ENCODE measurements around the gene NAV2.

NAV2 gene

GRCh38 chr11:19906126-19906525 is 193.5 kb downstream of the NAV2 start:
- DNase-seq (ENCODE audit: low read depth): peak; percentile 18
- no peak overlapping the region for H3K4me3 ChIP-seq (ENCODE audit: low read depth, low read length)
- TF ChIP-seq, protein P1, sequence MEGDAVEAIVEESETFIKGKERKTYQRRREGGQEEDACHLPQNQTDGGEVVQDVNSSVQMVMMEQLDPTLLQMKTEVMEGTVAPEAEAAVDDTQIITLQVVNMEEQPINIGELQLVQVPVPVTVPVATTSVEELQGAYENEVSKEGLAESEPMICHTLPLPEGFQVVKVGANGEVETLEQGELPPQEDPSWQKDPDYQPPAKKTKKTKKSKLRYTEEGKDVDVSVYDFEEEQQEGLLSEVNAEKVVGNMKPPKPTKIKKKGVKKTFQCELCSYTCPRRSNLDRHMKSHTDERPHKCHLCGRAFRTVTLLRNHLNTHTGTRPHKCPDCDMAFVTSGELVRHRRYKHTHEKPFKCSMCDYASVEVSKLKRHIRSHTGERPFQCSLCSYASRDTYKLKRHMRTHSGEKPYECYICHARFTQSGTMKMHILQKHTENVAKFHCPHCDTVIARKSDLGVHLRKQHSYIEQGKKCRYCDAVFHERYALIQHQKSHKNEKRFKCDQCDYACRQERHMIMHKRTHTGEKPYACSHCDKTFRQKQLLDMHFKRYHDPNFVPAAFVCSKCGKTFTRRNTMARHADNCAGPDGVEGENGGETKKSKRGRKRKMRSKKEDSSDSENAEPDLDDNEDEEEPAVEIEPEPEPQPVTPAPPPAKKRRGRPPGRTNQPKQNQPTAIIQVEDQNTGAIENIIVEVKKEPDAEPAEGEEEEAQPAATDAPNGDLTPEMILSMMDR (IDR thresholded peaks at IDR 0.05; ENCODE audit: insufficient read depth, low read depth, low read length, missing control alignments): no peak

- TF ChIP-seq, protein P1 (IDR thresholded peaks at IDR 0.05; ENCODE audit: insufficient read depth, low read depth, low read length, missing control alignments): no peak
- peak; percentile 54 for DNase-seq (ENCODE audit: low read depth)
- no peak overlapping the region for H3K4me3 ChIP-seq (ENCODE audit: low read depth, low read length)
These were observed 194.5 kb downstream of the NAV2 start for GRCh38 chr11:19907008-19907579.

- TF ChIP-seq, protein P1 (IDR thresholded peaks at IDR 0.05; ENCODE audit: insufficient read depth, low read depth, low read length, missing control alignments): no peak
- DNase-seq (ENCODE audit: low read depth): no peak
- H3K4me3 ChIP-seq (ENCODE audit: low read depth, low read length): no peak overlapping the region
These were observed 195.2 kb downstream of the NAV2 start for GRCh38 chr11:19907839-19908238.

- H3K4me3 ChIP-seq (ENCODE audit: low read depth, low read length): no peak overlapping the region
- TF ChIP-seq, protein P1 (IDR thresholded peaks at IDR 0.05; ENCODE audit: insufficient read depth, low read depth, low read length, missing control alignments): no peak
- DNase-seq (ENCODE audit: low read depth): no peak
These were observed 198.3 kb downstream of the NAV2 start for GRCh38 chr11:19910931-19911330.

DNA sequence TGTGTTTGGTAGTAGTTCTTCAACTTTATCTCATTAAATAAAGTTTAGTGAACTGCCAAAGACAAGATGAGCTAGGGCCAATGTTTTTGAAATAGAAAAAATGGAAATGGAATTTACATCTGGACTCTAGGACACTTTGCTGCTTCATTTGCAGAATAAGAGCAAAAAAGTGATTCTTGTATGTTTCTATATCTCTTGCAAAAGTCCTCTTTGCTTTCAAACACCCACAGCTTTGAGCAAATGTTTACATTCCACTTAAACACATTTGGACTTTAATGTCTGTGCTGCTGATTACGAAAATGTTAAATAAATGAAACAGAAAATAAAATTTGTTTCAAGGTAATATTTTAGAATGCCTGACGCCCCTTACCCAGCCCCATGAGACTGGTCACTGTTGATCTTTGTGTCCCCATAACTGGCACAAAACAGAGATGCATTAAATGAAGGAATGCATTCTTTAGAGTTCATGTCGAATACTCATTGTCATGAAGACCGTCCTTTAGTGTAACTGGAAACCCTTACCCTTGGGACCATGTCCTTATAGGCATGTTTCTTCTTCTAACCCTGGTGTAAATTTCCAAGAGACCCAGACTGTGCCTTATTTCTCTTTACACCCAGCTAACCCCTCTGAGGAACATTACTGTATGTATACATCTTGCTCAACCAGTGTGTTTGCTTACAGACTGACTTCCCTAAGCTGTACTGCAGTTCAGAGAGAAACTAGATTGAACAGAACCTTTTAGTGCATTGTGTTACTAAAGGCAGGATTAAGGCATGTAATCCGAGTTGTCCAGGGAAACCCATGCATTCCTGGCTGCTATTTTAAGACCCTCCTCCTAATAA is 199.7 kb downstream of the NAV2 start:
- no peak for DNase-seq (ENCODE audit: low read depth)
- H3K4me3 ChIP-seq (ENCODE audit: low read depth, low read length): no peak overlapping the region
- TF ChIP-seq, protein P1 (IDR thresholded peaks at IDR 0.05; ENCODE audit: insufficient read depth, low read depth, low read length, missing control alignments): no peak

- DNase-seq (ENCODE audit: low read depth): no peak
- TF ChIP-seq, protein P1 (IDR thresholded peaks at IDR 0.05; ENCODE audit: insufficient read depth, low read depth, low read length, missing control alignments): no peak
- H3K4me3 ChIP-seq (ENCODE audit: low read depth, low read length): no peak overlapping the region
These were observed 200.6 kb downstream of the NAV2 start for GRCh38 chr11:19912958-19913892.
